Putamen (tissue), 1 donor: ENCODE measurements around the gene RAB11B.
"Not testable (repeated sequence)": the region's sequence is repeated elsewhere in the genome, so short reads cannot be mapped to it uniquely, and the experiment has no call there.

Source experiments
- DNase-seq: peaks from one replicate; pipeline ENCODE4 v3.0.0-alpha.2; 2016; ENCODE audit warnings: low spot score

RAB11B gene

GRCh38 chr19:8389891-8390616 lies at the start of gene RAB11B:
RAB11B (plus strand) TSS chr19:8390360; CDS start chr19:8390417, 57 bp downstream.
- DNase-seq = peak; percentile 100

- DNase-seq = not testable (repeated sequence)
Measured at GRCh38 chr19:8341504-8341903, 48.7 kb upstream of the RAB11B start.

GRCh38 chr19:8342316-8342683 lies 47.9 kb upstream of the RAB11B start:
- DNase-seq = no peak

- peak; percentile 87 for DNase-seq
Measured at GRCh38 chr19:8342684-8343482, 47.3 kb upstream of the RAB11B start, which contains the start of gene KANK3. KANK3 (minus strand) TSS chr19:8343262; CDS start chr19:8337828, 5,434 bp downstream.

- DNase-seq = no peak
Measured at GRCh38 chr19:8343483-8343844, 46.7 kb upstream of the RAB11B start.

GRCh38 chr19:8349629-8350372 lies 40.4 kb upstream of the RAB11B start:
- not testable (repeated sequence) for DNase-seq

GRCh38 chr19:8352134-8352827 lies 37.9 kb upstream of the RAB11B start:
- DNase-seq = no peak

- DNase-seq = not testable (repeated sequence)
Measured at GRCh38 chr19:8352845-8353244, 37.3 kb upstream of the RAB11B start.

- DNase-seq = no peak
Measured at GRCh38 chr19:8355631-8356402, 34.3 kb upstream of the RAB11B start.

GRCh38 chr19:8357007-8357521 lies 33.1 kb upstream of the RAB11B start:
- DNase-seq = no peak

GRCh38 chr19:8358948-8359347 lies 31.2 kb upstream of the RAB11B start:
- DNase-seq = no peak

- no peak for DNase-seq
Measured at GRCh38 chr19:8360196-8360595, 30.0 kb upstream of the RAB11B start.

GRCh38 chr19:8361921-8362793 lies 28.0 kb upstream of the RAB11B start:
- peak; percentile 80 for DNase-seq

- DNase-seq = no peak
Measured at GRCh38 chr19:8363803-8364771, 26.1 kb upstream of the RAB11B start, which contains the start of gene ANGPTL4. ANGPTL4 (plus strand) TSS chr19:8364155; CDS start chr19:8364322, 167 bp downstream.

- no peak for DNase-seq
Measured at GRCh38 chr19:8366121-8366581, 24.0 kb upstream of the RAB11B start.

- DNase-seq = no peak
Measured at GRCh38 chr19:8366961-8367326, 23.2 kb upstream of the RAB11B start.

- peak; percentile 77 for DNase-seq
Measured at GRCh38 chr19:8367327-8368001, 22.7 kb upstream of the RAB11B start.
